Measurements from ENCODE around the gene KRT7.

KRT7 gene

GRCh38 chr12:52189376-52190174, 43.5 kb upstream of the KRT7 start:
- H3K9me3 ChIP-seq (ENCODE audit: control insufficient read depth, insufficient read depth, low read length) = no peaks in the 10 kb centered on the region

GRCh38 chr12:52190860-52191729, 41.9 kb upstream of the KRT7 start:
- H3K27ac ChIP-seq (ENCODE audit: low read length) = no peak overlapping the region
- peaks cover 5% of the 10 kb centered on the region; the same call in 1 of the 2 replicates for H3K4me1 ChIP-seq (ENCODE audit: control insufficient read depth, insufficient read depth, low read length)
- no peak for DNase-seq (ENCODE audit: low read depth, low spot score)
- no CpG with 5 or more reads among the region's 16 CpGs for WGBS (ENCODE audit: insufficient coverage, insufficient read length)
- H3K36me3 ChIP-seq (ENCODE audit: control insufficient read depth, insufficient read depth, low read length) = no peaks in the 10 kb centered on the region; the same call in 1 of the 2 replicates
- H3K27me3 ChIP-seq (ENCODE audit: control insufficient read depth, insufficient read depth, low read length) = no peaks in the 10 kb centered on the region
- no peak overlapping the region for H3K4me3 ChIP-seq (ENCODE audit: low read length)
- no peaks in the 10 kb centered on the region for H3K9me3 ChIP-seq (ENCODE audit: control insufficient read depth, insufficient read depth, low read length)

More at GRCh38 chr12:52189376-52190174, 43.5 kb upstream of the KRT7 start:
- no CpG with 5 or more reads among the region's 3 CpGs for WGBS (ENCODE audit: insufficient coverage, insufficient read length)
- H3K27me3 ChIP-seq (ENCODE audit: control insufficient read depth, insufficient read depth, low read length) = no peaks in the 10 kb centered on the region
- DNase-seq (ENCODE audit: low read depth, low spot score) = no peak
- H3K36me3 ChIP-seq (ENCODE audit: control insufficient read depth, insufficient read depth, low read length) = no peaks in the 10 kb centered on the region; the same call in 1 of the 2 replicates
- H3K27ac ChIP-seq (ENCODE audit: low read length) = no peak overlapping the region
- H3K4me3 ChIP-seq (ENCODE audit: low read length) = no peak overlapping the region
- peaks cover 3% of the 10 kb centered on the region; the same call in 1 of the 2 replicates for H3K4me1 ChIP-seq (ENCODE audit: control insufficient read depth, insufficient read depth, low read length)

GRCh38 chr12:52191841-52192791, 40.9 kb upstream of the KRT7 start, which contains the start of gene KRT80:
Gene KRT80 (minus strand): TSS chr12:52192014. CDS start chr12:52191902, 112 bp downstream.
- H3K4me3 ChIP-seq (ENCODE audit: low read length) = no peak within 1 kb of the TSS
- no peaks in the 10 kb centered on the region for H3K27me3 ChIP-seq (ENCODE audit: control insufficient read depth, insufficient read depth, low read length)
- DNase-seq (ENCODE audit: low read depth, low spot score) = no peak
- no CpG with 5 or more reads among the region's 20 CpGs for WGBS (ENCODE audit: insufficient coverage, insufficient read length)
- H3K27ac ChIP-seq (ENCODE audit: low read length) = no peak within 1 kb of the TSS
- H3K9me3 ChIP-seq (ENCODE audit: control insufficient read depth, insufficient read depth, low read length) = no peaks in the 10 kb centered on the region
- no peaks in the 10 kb centered on the region; the same call in 1 of the 2 replicates for H3K36me3 ChIP-seq (ENCODE audit: control insufficient read depth, insufficient read depth, low read length)
- peaks cover 5% of the 10 kb centered on the region; the same call in 1 of the 2 replicates for H3K4me1 ChIP-seq (ENCODE audit: control insufficient read depth, insufficient read depth, low read length)

- no CpG with 5 or more reads among the region's 6 CpGs for WGBS (ENCODE audit: insufficient coverage, insufficient read length)
- no peak overlapping the region for H3K27ac ChIP-seq (ENCODE audit: low read length)
Measured at GRCh38 chr12:52193532-52193931, 39.5 kb upstream of the KRT7 start.

DNA sequence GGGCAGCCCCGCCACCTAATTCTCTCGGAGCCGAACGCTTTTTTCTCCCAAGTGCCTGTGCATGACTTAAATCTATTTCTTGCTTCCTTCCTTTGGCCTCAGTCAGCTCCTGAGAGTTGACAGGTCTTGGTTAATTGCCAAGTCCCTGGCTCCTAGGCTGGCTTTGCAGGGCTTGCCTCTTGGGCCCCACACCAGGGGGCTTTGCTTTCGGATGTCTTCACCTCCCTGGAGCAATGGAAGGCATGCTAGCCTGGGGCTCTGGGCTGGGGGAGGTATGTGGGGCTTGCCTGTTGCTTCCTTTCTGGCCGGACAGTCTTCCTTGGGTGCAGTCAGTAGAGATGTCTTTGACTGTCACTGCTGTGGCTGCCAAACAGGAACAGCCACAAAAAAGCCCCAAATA, 39.1 kb upstream of the KRT7 start:
- H3K36me3 ChIP-seq (ENCODE audit: control insufficient read depth, insufficient read depth, low read length) = no peaks in the 10 kb centered on the region; the same call in 1 of the 2 replicates
- no peak for DNase-seq (ENCODE audit: low read depth, low spot score)
- no peak overlapping the region for H3K4me3 ChIP-seq (ENCODE audit: low read length)
- no peak overlapping the region for H3K27ac ChIP-seq (ENCODE audit: low read length)
- no peaks in the 10 kb centered on the region for H3K9me3 ChIP-seq (ENCODE audit: control insufficient read depth, insufficient read depth, low read length)
- H3K27me3 ChIP-seq (ENCODE audit: control insufficient read depth, insufficient read depth, low read length) = no peaks in the 10 kb centered on the region
- no CpG with 5 or more reads among the region's 6 CpGs for WGBS (ENCODE audit: insufficient coverage, insufficient read length)
- peaks cover 5% of the 10 kb centered on the region; the same call in 1 of the 2 replicates for H3K4me1 ChIP-seq (ENCODE audit: control insufficient read depth, insufficient read depth, low read length)

More at GRCh38 chr12:52193532-52193931, 39.5 kb upstream of the KRT7 start:
- H3K9me3 ChIP-seq (ENCODE audit: control insufficient read depth, insufficient read depth, low read length) = no peaks in the 10 kb centered on the region
- no peak for DNase-seq (ENCODE audit: low read depth, low spot score)
- H3K27me3 ChIP-seq (ENCODE audit: control insufficient read depth, insufficient read depth, low read length) = no peaks in the 10 kb centered on the region
- H3K4me3 ChIP-seq (ENCODE audit: low read length) = no peak overlapping the region
- H3K36me3 ChIP-seq (ENCODE audit: control insufficient read depth, insufficient read depth, low read length) = no peaks in the 10 kb centered on the region; the same call in 1 of the 2 replicates
- peaks cover 5% of the 10 kb centered on the region; the same call in 1 of the 2 replicates for H3K4me1 ChIP-seq (ENCODE audit: control insufficient read depth, insufficient read depth, low read length)

GRCh38 chr12:52195065-52195730, 37.8 kb upstream of the KRT7 start:
- peaks cover 5% of the 10 kb centered on the region; the same call in 1 of the 2 replicates for H3K4me1 ChIP-seq (ENCODE audit: control insufficient read depth, insufficient read depth, low read length)
- no peak for DNase-seq (ENCODE audit: low read depth, low spot score)
- H3K4me3 ChIP-seq (ENCODE audit: low read length) = no peak overlapping the region
- no peaks in the 10 kb centered on the region for H3K9me3 ChIP-seq (ENCODE audit: control insufficient read depth, insufficient read depth, low read length)
- no peaks in the 10 kb centered on the region for H3K27me3 ChIP-seq (ENCODE audit: control insufficient read depth, insufficient read depth, low read length)
- H3K27ac ChIP-seq (ENCODE audit: low read length) = no peak overlapping the region
- whole genome bisulfite sequencing (ENCODE audit: insufficient coverage, insufficient read length) = no CpG with 5 or more reads among the region's 8 CpGs
- H3K36me3 ChIP-seq (ENCODE audit: control insufficient read depth, insufficient read depth, low read length) = no peaks in the 10 kb centered on the region; the same call in 1 of the 2 replicates

DNA sequence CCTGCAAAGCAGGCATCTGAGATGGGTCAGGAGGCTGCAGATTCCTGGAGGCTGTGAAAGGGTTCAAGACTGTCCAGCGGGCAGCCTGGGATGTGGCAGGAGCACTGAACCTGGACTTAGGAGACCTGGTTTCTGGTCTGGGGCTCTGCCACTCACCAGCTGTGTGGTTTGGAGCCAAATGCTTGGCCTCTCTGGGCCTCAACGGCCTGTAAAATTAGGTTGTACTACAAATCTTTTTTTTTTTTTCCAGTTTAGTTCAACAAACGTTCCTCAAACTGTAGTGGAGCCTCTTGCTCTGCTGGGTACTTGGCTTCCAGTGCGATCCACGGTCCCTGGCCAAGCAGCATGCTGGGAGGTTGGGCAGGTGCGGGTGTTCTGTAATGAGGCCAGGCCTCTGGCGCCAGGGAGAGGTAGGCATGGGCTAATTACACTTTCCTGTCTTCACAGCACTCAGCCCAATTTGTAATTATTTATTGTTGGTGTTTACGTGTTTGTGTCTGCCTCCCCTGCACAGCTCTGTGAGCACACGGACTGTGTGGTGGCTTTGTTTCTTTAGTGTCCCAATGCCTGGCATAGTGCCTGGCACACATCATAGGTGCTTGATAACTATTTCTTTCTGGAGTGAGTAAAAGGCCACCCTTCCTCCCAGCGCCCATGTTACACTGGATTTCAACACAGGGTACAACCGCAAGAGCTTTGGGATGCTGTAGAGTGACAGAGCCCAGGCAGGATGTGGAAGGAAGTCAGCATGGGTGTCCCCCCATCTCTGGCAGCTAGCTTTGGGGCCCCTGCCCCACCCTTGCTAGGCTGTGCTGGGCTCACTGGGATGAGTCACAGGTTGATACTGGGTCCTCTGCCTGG, 35.4 kb upstream of the KRT7 start:
- Histone ChIP-seq H3K27me3 (ENCODE audit: control insufficient read depth, insufficient read depth, low read length) (no peaks in the 10 kb centered on the region), H3K4me3 (ENCODE audit: low read length) (no peak overlapping the region), H3K4me1 (ENCODE audit: control insufficient read depth, insufficient read depth, low read length) (0 out of 2 replicates have a peak, but pooled peaks cover 6% of the 10 kb centered on the region), H3K27ac (ENCODE audit: low read length) (no peak overlapping the region), H3K9me3 (ENCODE audit: control insufficient read depth, insufficient read depth, low read length) (no peaks in the 10 kb centered on the region), H3K36me3 (ENCODE audit: control insufficient read depth, insufficient read depth, low read length) (no peaks in the 10 kb centered on the region)
- no CpG with 5 or more reads among the region's 11 CpGs for WGBS (ENCODE audit: insufficient coverage, insufficient read length)
- DNase-seq (ENCODE audit: low read depth, low spot score) = no peak

DNA sequence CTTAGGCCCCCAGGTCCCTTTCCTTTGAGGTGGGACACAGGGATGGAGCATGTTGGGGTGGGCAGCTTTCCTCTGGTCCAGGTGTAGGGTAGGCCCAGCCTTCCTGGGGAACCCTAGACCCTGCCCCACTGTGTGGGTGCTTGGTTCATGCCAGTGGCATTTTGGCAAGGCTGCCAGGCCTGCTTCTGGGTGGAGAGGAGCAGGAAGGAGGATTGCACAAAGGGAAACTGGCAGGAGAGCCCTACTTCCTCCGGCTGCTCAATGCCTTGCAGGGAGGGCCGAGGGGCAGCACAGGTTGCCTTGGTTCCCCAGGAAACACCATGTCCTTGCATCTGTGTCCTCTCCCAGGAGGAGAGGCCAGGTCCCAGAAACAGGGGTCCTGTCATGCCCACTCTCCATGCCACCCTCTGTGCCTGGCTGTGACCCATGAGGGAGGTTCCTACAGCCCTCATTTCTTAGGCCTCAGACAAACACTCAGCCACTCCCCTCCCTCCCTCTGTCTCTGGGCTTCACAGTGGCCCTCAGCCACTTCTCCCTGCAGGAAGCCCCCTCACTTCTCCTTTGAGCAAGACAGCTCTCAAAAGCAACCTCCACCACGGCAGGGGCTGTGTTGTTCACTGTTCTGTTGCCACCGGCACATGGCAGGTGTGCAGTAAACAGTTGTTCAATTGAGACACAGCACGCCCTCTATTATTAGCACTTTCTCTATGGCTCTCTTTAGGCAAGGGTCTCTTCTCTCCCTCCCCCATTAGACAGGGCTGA, 34.4 kb upstream of the KRT7 start:
- no peak overlapping the region for H3K4me3 ChIP-seq (ENCODE audit: low read length)
- H3K36me3 ChIP-seq (ENCODE audit: control insufficient read depth, insufficient read depth, low read length) = no peaks in the 10 kb centered on the region
- H3K27me3 ChIP-seq (ENCODE audit: control insufficient read depth, insufficient read depth, low read length) = no peaks in the 10 kb centered on the region
- WGBS (ENCODE audit: insufficient coverage, insufficient read length) = no CpG with 5 or more reads among the region's 5 CpGs
- no peaks in the 10 kb centered on the region for H3K9me3 ChIP-seq (ENCODE audit: control insufficient read depth, insufficient read depth, low read length)
- DNase-seq (ENCODE audit: low read depth, low spot score) = no peak
- no peak overlapping the region for H3K27ac ChIP-seq (ENCODE audit: low read length)
- H3K4me1 ChIP-seq (ENCODE audit: control insufficient read depth, insufficient read depth, low read length) = 0 out of 2 replicates have a peak, but pooled peaks cover 6% of the 10 kb centered on the region
